ENCODE results near the gene XPO1.
"Not testable (repeated sequence)": the region's sequence is repeated elsewhere in the genome, so short reads cannot be mapped to it uniquely, and the experiment has no call there.

XPO1 gene

GRCh38 chr2:61536180-61536571 lies 2.0 kb downstream of the XPO1 start:
- DNase-seq (ENCODE audit: low read depth): no peak

DNA sequence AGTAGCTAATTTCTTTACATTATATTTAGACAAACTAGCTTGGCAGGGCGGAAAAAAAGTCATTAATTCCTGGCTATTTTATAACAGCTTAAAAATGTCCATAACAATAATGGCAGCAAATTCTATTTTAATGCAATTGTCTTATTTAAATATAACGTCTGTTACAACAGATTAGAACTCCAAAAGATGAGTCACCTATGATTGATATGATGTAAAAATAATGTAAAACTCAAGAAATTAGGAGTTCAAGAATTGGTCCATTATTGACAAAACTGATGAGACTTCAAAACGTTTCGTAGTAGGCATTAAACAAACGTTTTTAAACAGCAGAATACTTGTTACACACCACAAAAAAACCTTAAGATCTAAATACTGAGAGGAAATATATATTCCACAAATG lies 2.7 kb downstream of the XPO1 start:
- DNase-seq (ENCODE audit: low read depth): no peak

DNA sequence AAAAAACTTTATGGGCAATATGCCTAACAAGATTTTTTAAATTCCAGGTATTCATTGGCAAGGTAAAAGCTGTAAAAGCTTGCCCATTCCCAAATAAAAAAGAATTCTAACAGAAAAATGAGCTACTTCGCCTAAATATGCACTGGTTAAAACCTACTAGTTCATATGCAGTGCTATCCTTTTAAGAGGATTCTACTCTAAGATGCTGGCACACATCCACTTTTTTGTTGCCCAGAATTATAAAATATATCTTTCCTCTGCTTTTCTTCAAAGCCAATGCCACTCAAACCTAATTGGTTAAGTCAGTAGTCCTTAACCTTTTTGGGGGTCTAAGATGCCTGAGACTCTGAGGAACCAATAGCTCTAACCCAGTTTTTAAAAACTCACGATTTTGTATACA lies 3.2 kb downstream of the XPO1 start:
- no peak for DNase-seq (ENCODE audit: low read depth)

GRCh38 chr2:61530749-61531148 lies 7.4 kb downstream of the XPO1 start:
- DNase-seq (ENCODE audit: low read depth): no peak

- no peak for DNase-seq (ENCODE audit: low read depth)
These were observed 8.0 kb downstream of the XPO1 start for GRCh38 chr2:61529944-61530735.

DNA sequence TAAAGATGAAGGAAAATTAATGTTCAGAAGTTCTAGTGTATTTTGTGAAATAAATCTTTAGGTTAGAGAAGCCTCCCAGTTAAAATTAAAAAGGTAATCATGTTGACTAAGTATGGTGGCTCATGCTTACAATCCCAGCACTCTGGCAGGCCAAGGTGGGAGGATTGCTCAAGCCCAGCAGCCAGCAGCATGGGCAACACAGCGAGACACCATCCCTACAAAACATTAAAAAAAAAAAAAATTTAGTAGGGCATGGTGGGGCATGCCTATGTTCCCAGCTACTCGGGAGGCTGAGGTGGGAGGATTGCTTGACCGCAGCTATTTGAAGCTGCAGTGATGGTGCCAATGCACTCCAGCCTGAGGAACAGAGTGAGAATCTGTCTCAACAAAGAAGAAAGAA lies 17.9 kb downstream of the XPO1 start:
- no peak for DNase-seq (ENCODE audit: low read depth)

DNA sequence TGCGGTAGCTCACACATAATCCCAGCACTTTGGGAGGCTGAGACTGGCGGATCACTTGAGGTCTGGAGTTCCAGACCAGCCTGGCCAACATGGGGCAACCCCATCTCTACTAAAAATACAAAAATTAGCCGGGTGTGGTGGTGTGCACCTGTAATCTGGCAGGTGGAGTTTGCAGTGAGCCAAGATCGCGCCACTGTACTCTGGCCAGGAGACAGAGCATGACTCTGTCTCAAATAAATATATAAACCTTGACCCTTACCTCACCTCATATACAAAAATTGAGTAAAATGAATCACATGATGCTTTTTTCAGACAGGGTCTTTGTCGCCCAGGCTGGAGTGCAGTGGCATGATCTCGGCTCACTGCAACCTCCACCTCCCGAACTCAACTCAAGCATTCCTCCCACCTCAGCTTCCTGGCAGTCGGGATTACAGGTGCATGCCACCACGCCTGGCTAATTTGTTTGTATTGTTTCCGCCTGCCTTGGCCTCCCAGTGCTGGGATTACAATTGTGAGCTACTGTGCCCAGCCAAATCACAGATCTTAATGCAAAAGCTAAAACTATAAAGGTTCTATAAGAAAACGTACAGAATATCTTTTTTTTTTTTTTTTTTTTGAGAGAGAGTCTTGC lies 25.3 kb downstream of the XPO1 start:
- DNase-seq (ENCODE audit: low read depth): no peak

GRCh38 chr2:61510674-61511671 lies 27.2 kb downstream of the XPO1 start:
- DNase-seq (ENCODE audit: low read depth): no peak

GRCh38 chr2:61504949-61505348 lies 33.2 kb downstream of the XPO1 start:
- DNase-seq (ENCODE audit: low read depth): no peak

GRCh38 chr2:61499060-61499459 lies 39.1 kb downstream of the XPO1 start:
- no peak for DNase-seq (ENCODE audit: low read depth)

- DNase-seq (ENCODE audit: low read depth): no peak
These were observed 44.6 kb downstream of the XPO1 start for GRCh38 chr2:61493523-61493942.

DNA sequence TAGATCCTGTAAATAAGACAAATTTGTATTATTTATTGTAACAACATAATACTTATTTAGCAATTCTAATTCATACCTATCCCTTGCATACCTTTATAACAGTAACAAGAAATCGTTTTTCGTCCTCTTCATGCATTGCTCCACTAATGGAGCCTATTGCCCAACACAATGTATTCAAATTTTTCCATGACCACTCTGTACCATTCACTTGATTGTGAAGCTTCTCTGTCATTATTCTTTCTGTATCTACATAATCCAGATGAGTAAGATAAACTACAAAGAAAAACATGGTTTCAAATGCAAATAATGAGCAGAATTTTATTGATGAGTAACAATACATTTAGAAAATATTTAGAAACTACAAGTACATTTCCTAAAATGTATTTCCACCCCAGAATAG lies 45.7 kb downstream of the XPO1 start:
- DNase-seq (ENCODE audit: low read depth): no peak

- DNase-seq (ENCODE audit: low read depth): no peak
These were observed 52.9 kb downstream of the XPO1 start for GRCh38 chr2:61485281-61485680.

DNA sequence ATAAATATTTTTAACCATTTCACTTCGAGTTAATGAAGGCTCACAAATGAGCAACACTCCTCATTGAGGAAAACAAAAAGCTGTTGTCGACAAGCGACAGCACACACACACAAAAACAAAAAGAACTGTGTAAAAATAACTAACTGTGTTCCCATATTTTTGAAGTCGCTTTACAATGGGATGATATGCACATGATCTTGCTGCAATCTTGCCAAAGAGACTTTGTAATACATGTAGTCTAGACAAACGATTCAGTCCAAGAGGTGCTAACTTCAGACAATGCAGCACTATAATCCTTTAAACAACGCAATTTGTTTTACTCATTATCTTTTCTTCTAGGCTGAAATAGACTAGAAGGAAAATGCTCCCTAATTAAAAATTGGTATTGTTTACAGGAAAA lies 60.1 kb downstream of the XPO1 start:
- no peak for DNase-seq (ENCODE audit: low read depth)

DNA sequence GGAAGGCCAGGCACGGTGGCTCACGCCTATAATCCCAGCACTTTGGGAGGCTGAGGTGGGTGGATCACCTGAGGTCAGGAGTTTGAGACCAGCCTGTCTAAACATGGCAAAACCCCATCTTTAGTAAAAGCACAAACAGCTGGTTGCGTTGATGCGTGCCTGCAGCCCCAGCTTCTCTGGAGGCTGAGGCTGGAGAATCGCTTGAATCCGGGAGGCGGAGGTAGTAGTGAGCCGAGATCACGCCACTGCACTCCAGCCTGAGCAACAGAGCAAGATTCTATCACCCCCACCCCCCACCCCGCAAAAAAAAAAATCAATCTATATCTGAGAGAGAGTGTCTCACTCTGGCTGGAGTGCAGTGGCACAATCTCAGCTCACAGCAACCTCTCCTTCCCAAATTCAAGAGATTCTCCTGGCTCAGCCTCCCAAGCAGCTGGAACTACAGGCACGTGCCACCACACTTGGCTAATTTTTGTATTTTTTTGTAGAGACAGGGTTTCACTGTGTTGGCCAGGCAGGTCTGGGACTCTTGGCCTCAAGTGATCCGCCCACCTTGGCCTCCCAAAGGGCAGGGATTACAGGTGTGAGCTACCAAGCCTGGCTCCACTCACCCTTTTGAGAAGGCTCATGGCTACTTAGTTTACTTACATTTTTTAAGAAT lies 61.1 kb downstream of the XPO1 start:
- not testable (repeated sequence) for DNase-seq (ENCODE audit: low read depth)

GRCh38 chr2:61471905-61472805 lies 66.0 kb downstream of the XPO1 start:
- DNase-seq (ENCODE audit: low read depth): no peak

DNA sequence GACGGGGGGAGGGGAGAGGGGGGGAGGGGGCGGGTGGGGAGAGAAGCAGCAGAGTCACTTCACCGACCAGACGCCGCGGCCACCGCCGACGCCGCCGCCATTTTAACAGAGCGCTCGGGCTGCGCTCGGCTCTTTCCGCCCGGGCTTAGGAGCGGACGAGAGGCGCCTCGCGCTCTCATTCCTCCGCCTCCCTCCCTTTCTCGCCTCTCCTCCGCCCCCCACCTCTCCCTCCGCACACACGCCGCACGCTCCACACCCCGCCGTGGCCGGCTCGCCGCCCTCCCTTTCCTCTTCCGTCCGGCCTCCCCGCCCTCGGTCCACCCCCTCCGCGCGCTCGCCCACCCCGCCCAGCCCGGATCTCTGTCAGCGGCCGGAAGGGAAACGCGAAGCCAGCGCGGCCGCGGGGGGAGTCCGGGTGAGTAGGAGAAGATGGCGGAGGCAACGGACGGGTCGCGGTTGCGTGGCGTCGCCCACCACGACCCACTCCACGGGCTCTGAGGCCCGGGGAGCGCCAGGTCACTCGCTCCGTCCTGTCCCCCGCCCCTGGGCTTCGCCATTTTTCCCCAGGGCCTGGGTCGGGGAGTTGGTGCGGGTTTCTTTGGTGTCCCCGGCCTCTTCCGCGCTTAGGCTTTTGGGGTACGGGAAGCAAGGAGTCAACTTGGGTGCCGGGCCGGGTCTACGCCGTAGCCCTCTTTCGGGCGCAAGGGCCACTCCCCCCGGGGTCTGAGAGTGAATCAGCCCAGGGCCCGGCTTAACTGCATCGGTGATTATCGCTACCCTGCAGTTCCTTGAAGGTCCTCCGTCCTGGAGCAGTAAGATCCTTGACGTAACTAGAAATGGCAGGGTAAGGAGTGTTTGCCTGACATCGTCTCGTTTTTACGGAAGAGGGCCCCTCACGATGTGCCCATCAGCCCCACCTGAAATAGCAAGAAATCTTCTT lies 66.9 kb downstream of the XPO1 start, which contains the start of gene USP34:
USP34 (minus strand) TSS at position 123 of the 940 bp plus-strand sequence. CDS start 395 bp downstream, outside the sequence.
- peak; percentile 91 for DNase-seq (ENCODE audit: low read depth)

- DNase-seq (ENCODE audit: low read depth): peak; percentile 75
These were observed 67.8 kb downstream of the XPO1 start for GRCh38 chr2:61470122-61470951.

All from stimulated activated CD8-positive, alpha-beta memory T cell treated with anti-CD3 and anti-CD28 coated beads, Interleukin-12 subunit alpha, Interleukin-12 subunit beta, amount 100 ng/mL, for 4 hours (primary cell).